HG03280 (cell line): ENCODE data around the gene TOR3A.

ENCODE experiments used
- ATAC-seq: cut with Tn5 transposase; IDR thresholded peaks from one replicate; pipeline ENCODE4 v1.9.1; 2021; ENCODE audit warnings: mild to moderate bottlenecking, moderate library complexity; ENCODE audit not compliant: unreplicated experiment

The TOR3A gene

GRCh38 chr1:179145521-179145920, 63.7 kb downstream of the TOR3A start:
- ATAC-seq, result no peak
